HTR-8/SVneo (cell line): ENCODE measurements around the gene SLC38A10.

Experiments
- DNase-seq: peaks from one replicate; pipeline ENCODE4 v3.0.0; 2011; ENCODE audit warnings: low spot score, mixed read lengths; ENCODE audit not compliant: insufficient read length
- FAIRE-seq: peaks from 2 replicates; lab custom pipeline; 2011; peaks lifted over from hg19 to GRCh38; lab: Jason Lieb, UNC

Gene SLC38A10

DNA sequence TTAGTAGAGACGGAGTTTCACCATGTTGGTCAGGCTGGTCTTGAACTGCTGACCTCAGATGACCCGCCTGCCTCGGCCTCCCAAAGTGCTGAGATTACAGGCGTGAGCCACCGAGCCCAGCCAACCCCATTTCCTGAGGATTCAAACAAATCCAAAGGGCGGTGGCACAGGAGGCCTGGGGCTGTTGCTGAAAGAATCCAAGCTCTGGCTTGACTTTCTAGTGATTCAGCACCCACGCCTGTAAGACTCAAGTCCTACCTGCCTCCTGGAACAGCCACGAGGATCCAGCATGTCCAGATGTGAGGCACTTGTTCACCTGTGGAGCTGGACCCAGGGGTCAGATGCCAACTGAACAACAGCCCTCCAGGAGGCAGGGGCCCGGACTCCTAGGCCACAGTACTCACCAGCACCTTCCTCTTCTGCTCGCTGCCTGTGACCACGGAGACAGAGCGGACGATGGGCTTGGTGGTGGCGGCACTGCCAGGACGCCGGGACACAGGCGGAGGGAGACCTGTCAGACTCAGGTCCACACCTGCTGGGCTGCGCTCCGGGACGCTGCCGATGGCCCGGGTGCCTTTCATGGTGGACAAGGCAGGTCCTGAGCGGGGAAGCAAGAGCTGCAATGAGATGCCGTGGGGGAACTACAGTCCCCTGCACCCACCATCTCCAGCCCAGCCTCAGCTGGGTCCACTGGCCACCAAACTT, 75.5 kb downstream of the SLC38A10 start:
- FAIRE-seq (no peak), DNase-seq (no peak)

DNA sequence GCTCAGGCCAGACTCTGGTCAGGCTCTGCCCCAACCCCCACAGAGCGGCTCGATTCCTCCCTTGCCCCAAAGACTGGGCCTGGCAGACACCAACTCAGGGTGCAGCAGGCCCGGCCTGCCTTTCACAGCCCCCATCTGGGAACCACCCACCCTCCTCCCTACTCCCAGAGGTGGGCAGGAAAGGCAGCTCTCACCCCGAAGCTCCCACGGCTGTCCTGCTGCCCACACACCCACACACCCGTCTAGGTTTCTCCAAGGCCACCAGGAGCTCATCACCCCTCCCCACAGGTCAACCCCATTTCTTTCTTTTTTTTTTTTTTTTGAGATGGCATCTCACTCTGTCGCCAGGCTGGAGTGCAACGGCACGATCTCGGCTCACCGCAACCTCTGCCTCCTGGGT, 76.1 kb downstream of the SLC38A10 start:
- FAIRE-seq (no peak), DNase-seq (no peak)

DNA sequence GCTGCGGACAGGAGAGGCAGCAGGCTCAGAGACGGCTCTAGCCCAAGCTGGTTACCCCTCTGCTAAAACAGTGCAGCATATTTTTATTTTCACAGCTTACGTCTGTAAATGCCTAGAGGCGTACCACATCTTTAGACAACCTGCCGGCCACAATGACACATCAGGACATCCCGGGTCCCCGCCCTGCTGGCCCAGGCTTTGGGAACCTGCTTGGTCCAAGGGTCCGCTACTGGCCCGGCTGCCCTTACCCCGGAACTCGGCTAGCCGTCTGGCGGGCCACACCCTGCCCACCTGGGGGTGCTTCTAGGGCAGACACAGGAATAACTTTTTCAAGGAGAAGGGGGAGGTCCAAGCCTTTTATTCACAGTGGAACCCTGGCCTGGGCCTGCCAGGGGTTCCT, 76.6 kb downstream of the SLC38A10 start:
- no peak for FAIRE-seq
- DNase-seq, result no peak

DNA sequence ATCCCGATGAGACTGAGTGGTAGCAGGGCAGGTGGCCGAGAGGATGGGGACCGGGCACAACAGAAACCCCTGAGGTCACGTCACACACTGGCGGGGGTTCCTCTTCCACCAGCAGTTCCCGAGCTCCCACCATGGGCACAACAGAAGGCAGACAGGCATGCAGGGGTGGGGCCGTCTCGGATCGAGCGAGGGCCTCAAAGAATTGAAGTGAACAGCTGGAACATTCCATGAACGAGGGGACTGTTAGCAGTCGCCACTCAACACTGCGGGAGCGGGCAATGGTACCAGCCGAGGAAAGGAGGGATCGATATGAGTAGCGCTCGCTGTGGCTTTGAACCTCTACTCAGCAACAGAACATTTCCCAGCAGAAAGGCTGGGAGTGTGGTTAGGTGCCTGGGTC, 77.6 kb downstream of the SLC38A10 start:
- no peak for DNase-seq
- FAIRE-seq, result no peak

DNA sequence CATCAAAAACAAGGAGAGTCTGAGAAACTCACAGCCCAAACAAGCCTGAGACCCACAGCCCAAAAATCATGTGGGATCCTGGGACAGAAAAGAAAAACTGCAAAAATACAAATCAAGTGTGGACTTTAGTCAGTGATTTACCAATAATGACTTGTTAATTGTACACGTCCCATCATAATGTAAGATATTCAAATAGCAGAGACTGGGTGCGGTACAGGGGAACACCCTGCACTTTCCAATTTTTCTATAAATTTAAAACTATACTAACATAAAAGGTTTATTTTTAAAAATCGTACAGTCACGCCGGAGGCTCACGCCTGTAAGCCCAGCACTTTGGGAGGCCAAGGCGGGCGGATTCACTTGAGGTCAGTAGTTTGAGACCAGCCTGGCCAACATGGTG, 81.1 kb downstream of the SLC38A10 start:
- DNase-seq, result no peak
- FAIRE-seq, result no peak

DNA sequence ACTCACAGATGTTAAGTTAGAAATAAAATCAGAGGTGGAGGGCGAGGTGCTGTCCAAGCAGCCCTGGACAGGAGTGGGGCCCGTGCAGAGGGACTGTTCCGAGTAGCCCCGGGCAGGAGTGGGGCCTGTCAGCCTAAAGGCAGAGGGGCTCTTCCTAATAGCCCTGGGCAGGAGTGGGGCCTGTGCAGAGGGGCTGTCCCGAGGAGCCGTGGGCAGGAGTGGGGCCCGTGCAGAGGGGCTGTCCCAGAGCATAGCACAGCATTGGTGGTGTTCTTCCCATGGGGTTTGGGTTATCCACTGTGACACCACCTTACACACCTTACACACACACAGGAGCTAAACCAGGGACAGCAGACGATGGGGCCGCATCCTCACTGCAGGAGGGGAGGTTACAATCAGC, 82.7 kb downstream of the SLC38A10 start:
- FAIRE-seq (no peak), DNase-seq (no peak)

DNA sequence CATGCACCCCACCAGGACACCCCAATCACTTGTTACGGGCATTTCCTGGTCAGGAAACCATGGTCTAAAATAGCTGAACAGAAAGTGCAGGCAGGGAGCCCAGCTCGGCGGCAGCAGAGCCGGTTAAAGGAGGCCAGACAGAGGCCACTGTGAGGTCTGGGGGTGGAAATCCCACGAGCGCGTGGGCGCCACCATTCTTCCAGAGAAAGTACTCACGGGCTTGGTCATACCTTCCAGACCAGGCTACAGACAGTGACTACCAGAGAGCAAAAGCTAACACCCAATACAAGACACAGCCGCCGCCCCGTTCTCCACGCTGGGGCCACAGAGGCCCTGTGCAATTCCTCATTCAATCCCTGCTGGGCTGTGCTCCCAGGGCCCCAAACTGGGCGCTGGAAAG, 84.2 kb downstream of the SLC38A10 start:
- FAIRE-seq (no peak), DNase-seq (no peak)

DNA sequence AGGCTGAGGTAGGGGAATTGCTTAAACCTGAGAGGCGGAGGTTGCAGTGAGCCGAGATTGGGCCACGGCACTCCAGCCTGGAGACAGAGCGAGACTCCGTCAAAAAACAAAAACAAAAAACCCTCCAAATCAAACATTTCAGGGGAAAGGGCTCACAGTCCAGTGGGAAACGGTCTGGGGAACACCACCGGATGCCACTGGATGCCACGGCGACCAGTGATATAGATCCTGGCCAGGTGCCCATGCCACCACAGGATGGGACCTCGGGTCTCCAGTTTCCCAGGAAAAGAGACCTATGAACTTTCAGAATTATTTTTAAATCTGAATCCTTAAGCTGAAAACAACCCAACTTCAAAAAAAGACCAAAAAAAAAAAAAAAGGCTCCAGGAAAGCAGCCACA, 84.6 kb downstream of the SLC38A10 start:
- FAIRE-seq (no peak), DNase-seq (no peak)

DNA sequence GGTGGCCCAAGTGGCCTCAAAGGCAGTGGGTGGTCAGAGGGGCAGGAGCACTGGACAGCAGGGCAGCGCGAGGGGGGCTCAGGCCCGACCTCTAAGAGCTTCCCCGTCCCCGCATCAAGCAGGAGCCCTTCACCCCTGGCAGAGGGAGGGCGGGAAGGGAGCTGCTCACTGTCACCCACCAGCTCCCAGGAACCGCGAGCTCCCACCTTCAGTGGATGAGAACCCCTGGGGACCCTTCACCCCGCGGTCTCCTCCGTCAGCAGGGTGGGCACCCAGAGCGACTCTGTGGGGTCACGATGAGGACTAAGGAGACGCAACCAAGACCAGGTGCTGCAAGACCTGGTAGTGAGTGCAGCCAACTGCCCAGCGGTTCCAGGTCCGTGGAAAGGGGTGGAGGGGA, 86.0 kb downstream of the SLC38A10 start:
- no peak for DNase-seq
- FAIRE-seq, result no peak

DNA sequence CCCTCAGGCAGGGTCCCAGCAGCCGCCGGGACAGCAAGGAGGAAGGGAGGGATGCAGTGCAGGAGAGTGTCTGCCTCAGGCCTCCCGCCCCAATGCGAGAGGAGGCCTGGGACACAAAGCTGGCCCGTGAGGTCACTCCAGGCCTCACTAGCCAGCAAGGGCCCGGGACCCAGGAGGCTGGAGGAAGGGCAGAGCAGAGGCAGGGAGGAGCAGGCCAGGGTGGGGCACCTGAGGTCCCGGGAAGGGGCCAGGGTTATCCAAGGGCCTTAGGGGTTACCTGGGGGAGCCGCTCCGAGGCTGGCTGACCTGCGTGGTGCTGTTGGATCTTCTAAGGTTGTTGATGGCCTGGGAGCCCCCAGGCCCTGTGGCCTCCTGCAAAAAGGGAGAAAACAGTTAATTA, 86.5 kb downstream of the SLC38A10 start:
- no peak for DNase-seq
- FAIRE-seq, result no peak

DNA sequence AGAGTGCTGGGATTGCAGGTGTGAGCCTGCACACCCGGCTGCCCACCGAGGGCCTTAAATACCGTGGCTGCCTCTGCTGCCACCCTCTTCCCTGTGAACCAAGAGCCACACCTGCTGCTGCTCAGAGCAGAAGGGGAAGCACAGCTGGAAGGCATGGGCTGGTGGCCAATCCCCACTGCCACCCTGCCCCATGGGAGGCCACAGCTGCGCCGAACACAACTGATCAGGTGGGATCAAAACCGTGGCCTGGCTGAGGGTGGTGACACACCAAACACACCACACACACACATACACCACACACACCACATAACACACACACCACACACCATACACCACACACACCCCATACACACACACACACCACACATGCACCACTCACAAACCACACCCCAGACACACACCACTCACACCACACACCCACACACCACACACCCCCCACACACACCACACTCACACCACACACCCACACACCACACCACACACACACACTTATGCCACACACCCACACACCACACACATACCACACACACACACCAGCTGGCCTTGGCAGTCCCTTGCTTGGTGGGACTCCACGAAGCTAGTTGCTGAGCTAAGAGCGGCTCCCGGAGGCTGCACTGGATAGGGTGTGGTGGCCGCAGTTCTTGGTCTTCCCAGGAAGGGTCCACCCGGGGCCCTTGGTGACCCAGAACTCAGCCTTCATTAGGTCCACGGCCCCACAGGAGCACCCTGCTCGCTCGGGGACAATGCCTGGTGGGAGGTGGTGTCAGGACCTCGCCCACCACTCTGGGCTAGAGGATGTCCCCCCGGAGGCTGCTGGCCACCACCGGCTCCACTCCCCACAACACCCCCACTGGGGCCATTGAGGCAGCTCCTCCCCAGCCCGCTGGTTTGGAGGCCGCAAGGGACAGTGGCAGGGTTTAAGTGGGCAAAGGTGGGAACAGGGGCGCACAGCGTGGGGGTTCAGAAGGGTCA, 87.2 kb downstream of the SLC38A10 start:
- FAIRE-seq (peak; percentile 98), DNase-seq (no peak)

DNA sequence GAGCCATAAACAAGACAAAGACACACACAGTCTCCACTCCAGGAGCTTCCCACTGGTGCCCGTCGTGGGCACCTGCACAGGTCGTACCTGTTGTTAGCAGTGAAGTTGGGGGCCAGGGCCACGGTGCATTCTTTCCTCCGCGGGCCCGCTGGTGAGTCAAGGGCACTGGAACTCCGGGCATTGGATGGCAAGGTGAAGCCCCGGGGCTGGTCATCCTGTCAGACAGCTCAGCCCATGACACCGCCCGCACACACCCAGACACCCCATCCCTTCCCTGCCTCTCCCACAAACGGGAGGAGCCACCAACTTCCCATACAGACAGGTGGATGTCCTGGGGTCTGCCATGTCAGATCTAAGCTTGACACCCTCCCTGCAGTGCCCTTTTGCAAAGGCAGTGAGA, 88.5 kb downstream of the SLC38A10 start:
- FAIRE-seq, result no peak
- no peak for DNase-seq

DNA sequence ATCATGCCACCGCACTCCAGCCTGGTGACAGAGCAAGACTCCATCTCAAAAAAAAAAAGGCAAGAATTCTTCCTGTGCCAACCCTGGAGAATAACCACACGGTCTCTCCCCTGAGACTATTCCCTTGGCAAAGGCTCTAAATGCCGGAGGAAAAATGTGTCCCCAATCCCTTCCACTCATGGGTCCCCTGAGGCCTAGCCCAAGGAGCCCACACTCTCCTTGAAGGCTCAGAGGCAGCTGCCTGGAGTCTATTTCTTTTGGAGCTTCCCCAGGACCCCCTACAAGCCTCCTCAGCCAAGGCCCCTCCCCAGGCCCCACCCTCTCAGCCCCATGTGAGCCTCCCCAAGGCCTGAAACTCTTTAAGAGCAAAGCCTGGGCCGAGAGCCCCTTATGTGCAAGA, 88.9 kb downstream of the SLC38A10 start:
- FAIRE-seq (no peak), DNase-seq (no peak)

DNA sequence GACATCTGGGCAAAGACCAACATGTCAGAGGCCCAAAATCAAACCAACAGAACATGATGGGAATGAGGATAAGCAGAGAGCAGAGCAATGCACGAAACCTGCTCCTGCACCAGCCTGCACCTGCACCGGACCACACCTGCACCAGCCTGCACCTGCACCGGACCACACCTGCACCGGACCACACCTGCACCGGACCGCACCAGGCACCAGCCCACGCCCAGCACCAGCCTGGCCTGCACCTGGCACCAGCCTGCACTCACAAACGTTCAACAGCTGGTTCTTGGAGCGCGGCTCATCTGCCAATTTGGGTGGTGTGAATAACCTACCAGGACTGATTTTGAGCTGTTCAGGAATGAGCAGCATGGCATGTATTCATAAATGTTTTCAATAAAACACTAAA, 90.5 kb downstream of the SLC38A10 start:
- no peak for FAIRE-seq
- no peak for DNase-seq

DNA sequence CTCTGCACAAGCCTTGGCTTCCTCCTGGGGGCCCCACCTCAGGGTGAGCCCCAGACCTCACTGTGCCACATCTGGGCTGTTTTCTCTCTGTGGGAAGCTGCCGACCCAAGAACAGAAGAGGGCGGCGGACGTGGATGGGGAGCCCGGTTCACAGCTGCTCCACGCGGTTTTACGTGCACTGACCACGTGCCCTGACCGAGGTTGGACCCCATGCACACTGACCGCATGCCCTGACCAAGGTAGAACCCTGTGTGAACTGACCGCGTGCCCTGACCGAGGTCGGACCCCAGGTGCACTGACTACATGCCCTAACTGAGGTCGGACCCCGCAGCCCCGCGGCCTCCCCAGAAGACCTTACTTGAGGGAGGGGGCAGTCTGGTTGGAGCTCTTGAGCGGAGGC, 92.0 kb downstream of the SLC38A10 start:
- FAIRE-seq (no peak), DNase-seq (no peak)

DNA sequence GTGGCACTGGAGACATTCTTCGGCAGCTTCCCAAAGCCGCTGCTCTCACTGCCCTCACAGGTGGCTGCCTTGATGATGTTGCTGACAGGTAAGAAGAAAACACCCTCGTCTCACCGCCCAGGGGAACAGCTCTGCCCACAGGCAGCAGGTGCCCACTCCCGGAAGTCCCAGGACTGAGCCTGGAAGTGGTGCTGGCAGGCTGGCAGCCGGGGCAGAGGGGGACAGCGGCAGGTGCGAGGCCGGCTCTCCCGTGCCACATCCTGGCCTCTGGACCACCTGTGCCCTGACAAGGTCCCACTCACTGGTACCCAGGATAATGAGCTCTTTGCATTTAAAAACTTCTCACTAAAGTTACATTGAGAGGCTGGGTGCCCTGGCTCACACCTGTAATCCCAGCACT, 92.8 kb downstream of the SLC38A10 start:
- FAIRE-seq, result no peak

DNA sequence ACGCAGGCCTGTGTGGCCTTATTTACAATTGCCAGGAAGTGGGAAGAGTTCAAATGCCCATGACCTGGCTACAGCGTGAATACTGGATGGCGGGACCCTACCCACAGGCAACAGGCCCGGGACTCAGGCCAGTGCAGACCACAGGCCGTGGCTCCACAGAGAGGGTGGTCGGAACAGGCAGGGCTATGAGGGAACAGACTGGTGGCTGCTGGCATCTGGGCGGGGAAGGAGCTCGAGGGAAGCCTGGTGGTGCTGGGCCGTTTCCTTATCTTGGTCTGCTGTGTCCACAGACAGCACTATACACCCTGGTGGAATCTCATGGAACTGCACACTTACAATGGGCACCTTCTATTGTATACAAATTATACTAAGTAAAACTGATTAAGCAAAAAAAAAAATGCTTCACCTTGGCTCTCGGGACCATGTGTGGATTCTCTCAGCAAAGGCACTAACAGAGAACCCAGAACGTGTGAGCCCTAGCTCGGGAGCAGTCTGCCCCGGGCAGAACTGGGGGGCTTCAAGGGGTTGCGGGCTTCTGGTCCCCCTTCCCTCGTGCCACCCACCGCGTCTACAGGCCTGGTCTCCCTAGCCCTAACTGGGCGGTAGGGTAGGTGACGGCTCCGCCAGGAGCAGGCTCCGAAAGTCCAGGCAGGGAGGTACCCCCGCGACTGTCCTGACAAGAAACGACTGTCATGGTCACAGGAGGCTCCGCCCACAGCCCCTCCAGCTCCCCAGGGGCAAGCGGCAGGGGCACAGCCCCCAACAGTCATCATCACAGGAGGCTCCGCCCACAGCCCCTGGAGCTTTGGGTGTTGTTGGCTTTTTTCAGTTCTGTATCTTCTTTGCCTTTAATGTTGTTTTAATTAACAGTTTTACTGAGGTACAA, 94.2 kb downstream of the SLC38A10 start:
- FAIRE-seq (no peak), DNase-seq (peak; percentile 40)

More for the DNA sequence above, 92.8 kb downstream of the SLC38A10 start:
- no peak for DNase-seq

DNA sequence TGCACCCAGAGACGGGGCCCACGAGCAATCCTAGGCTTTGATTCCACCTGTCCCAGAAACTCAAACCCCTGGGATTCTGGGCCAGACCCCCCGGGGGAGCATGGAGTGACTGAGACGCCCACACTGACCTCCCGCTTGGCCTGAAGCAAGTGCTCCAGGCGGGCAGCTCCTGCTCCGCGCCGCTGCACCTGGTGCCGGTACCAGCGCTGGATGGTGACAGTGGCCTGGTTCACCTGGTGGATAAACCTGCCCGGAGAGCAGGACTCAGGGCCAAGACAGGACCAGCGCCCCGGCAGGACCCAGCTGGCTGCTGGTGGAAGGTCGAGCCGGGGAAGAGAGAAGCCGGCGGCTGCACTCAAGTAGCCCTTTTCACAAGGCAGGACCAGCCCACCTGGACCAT, 94.9 kb downstream of the SLC38A10 start:
- no peak for FAIRE-seq
- DNase-seq, result no peak

DNA sequence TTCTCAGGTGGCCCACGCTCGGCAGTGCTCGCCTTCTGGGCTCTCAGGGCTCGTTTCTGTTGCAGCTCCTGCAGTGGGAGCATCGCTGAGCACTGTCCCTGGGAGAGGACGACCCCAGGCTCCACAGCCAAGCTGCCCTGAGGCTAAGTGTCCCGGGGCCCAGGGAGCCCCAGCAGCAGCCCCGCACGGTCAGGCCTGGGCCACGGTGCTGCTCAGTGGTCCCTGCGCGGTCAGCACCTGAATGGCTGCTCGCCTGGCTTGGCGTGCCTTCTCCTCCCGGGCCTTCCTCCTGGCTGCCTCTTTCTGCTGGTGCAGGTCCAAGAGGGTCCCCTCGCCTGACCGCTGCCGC, 95.7 kb downstream of the SLC38A10 start:
- DNase-seq (no peak), FAIRE-seq (no peak)

DNA sequence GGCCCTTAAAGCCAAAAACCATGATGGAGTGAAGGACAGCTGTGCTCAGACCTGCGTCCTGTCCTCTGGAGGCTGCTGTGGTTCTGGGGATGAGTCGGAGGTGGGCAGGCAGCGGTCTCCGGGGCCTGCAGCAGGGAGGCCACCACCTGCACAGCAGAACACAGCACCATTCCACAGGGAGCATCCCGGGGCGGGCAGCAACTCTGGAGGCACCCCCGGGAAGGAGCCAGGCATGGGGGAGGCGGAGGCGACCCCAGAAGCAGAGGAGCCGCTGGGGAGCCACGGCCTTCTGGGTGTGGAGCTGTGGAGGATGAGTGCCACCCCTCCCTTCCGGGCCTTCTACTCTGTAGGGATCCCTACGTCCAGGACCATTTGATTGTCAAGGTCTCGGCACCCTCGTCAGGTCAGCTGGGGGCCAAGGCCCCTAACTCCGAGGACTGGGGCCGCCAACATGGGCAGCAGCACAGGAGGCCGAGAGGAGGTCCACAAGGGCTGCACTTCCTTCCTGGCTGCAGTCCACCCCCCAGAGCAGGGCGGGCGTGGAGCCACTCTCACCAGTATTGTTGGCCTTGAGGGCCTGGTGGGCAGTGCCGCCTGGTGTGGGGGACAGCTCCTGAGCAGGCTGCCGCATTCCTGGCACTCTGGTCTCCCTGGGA, 96.2 kb downstream of the SLC38A10 start:
- no peak for DNase-seq

More for the DNA sequence above, 96.2 kb downstream of the SLC38A10 start:
- FAIRE-seq, result no peak
